GM18526 (cell line): ENCODE measurements around the gene RBMY1F.
"Not testable (repeated sequence)": the region's sequence is repeated elsewhere in the genome, so short reads cannot be mapped to it uniquely, and the experiment has no call there.

Experiments
- POLR2A ChIP-seq: IDR thresholded peaks from 3 replicates; pipeline ENCODE4 v1.6.1; 2011; ENCODE audit not compliant: insufficient read length; ENCODE audit errors: extremely low read depth

Gene RBMY1F

GRCh38 chrY:22182823-22183222, at the start of gene RBMY1F:
Gene RBMY1F, minus strand, starts transcription at chrY:22182923. Its CDS starts 1,954 bp downstream, at chrY:22180969.
- TF ChIP-seq POLR2A: not testable (repeated sequence)
